ENCODE measurements around the gene S100B.
A peak's percentile ranks its signal among the peaks of the same experiment; 100 is the strongest.

Gene S100B

GRCh38 chr21:46555678-46556077 lies 49.2 kb downstream of the S100B start:
- Mint-ChIP-seq H3K4me1 (ENCODE audit: low read depth) (peaks cover 33% of the 10 kb centered on the region), H3K4me3 (no peak overlapping the region), H3K9me3 (no peaks in the 10 kb centered on the region), H3K36me3 (ENCODE audit: low read depth) (peaks cover 43% of the 10 kb centered on the region), H3K27me3 (ENCODE audit: low read depth) (no peaks in the 10 kb centered on the region), H3K27ac (peak overlapping the region; percentile 41)
- DNase-seq (ENCODE audit: low spot score), result peak; percentile 3

- Mint-ChIP-seq H3K27me3 (ENCODE audit: low read depth) (no peaks in the 10 kb centered on the region), H3K4me3 (no peak overlapping the region), H3K36me3 (ENCODE audit: low read depth) (peaks cover 46% of the 10 kb centered on the region), H3K27ac (no peak overlapping the region), H3K9me3 (no peaks in the 10 kb centered on the region), H3K4me1 (ENCODE audit: low read depth) (peaks cover 34% of the 10 kb centered on the region)
- DNase-seq (ENCODE audit: low spot score), result no peak
These were observed 49.7 kb downstream of the S100B start for GRCh38 chr21:46555225-46555617.

- H3K4me3 Mint-ChIP-seq, result no peak overlapping the region
- no peaks in the 10 kb centered on the region for H3K27me3 Mint-ChIP-seq (ENCODE audit: low read depth)
These were observed 50.3 kb downstream of the S100B start for GRCh38 chr21:46554431-46555224.

DNA sequence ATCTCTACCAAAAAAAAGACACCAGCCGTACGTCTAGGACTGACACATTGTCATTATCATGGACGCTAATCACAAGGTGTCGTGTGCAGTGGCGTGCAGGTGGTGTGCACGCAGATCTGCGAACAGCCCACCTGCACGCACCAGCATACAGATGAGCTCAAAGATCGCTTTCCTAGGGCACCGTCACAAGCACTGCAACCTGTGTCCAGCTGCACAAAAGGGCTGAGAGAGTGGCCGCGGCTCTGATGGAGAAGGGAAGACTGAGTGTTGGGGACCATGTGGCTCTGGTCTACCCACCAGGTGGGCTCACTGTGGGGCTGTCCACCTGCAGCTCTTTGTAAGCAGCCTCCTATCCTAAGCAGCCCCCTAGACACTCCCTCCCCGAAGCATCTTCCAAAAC lies 50.9 kb downstream of the S100B start:
- H3K4me3 Mint-ChIP-seq, result no peak overlapping the region
- H3K36me3 Mint-ChIP-seq (ENCODE audit: low read depth), result peaks cover 38% of the 10 kb centered on the region
- H3K4me1 Mint-ChIP-seq (ENCODE audit: low read depth), result peaks cover 23% of the 10 kb centered on the region
- H3K9me3 Mint-ChIP-seq, result no peaks in the 10 kb centered on the region
- peak; percentile 1 for DNase-seq (ENCODE audit: low spot score)
- H3K27me3 Mint-ChIP-seq (ENCODE audit: low read depth), result no peaks in the 10 kb centered on the region
- H3K27ac Mint-ChIP-seq, result no peak overlapping the region

More at GRCh38 chr21:46554431-46555224, 50.3 kb downstream of the S100B start:
- Mint-ChIP-seq H3K27ac (no peak overlapping the region), H3K9me3 (no peaks in the 10 kb centered on the region), H3K36me3 (ENCODE audit: low read depth) (peaks cover 42% of the 10 kb centered on the region), H3K4me1 (ENCODE audit: low read depth) (peaks cover 30% of the 10 kb centered on the region)
- peak; percentile 1 for DNase-seq (ENCODE audit: low spot score)

GRCh38 chr21:46552865-46553379 lies 52.0 kb downstream of the S100B start:
- no peak overlapping the region for H3K4me3 Mint-ChIP-seq
- DNase-seq (ENCODE audit: low spot score), result peak; percentile 2
- peaks cover 42% of the 10 kb centered on the region for H3K36me3 Mint-ChIP-seq (ENCODE audit: low read depth)
- peaks cover 23% of the 10 kb centered on the region for H3K4me1 Mint-ChIP-seq (ENCODE audit: low read depth)
- H3K9me3 Mint-ChIP-seq, result no peaks in the 10 kb centered on the region
- no peaks in the 10 kb centered on the region for H3K27me3 Mint-ChIP-seq (ENCODE audit: low read depth)
- H3K27ac Mint-ChIP-seq, result peak overlapping the region; percentile 74

GRCh38 chr21:46552274-46552673 lies 52.6 kb downstream of the S100B start:
- H3K9me3 Mint-ChIP-seq, result no peaks in the 10 kb centered on the region
- peak overlapping the region; percentile 50 for H3K4me3 Mint-ChIP-seq
- no peak for DNase-seq (ENCODE audit: low spot score)
- peak overlapping the region; percentile 74 for H3K27ac Mint-ChIP-seq
- no peaks in the 10 kb centered on the region for H3K27me3 Mint-ChIP-seq (ENCODE audit: low read depth)
- H3K36me3 Mint-ChIP-seq (ENCODE audit: low read depth), result peaks cover 45% of the 10 kb centered on the region
- H3K4me1 Mint-ChIP-seq (ENCODE audit: low read depth), result peaks cover 23% of the 10 kb centered on the region

DNA sequence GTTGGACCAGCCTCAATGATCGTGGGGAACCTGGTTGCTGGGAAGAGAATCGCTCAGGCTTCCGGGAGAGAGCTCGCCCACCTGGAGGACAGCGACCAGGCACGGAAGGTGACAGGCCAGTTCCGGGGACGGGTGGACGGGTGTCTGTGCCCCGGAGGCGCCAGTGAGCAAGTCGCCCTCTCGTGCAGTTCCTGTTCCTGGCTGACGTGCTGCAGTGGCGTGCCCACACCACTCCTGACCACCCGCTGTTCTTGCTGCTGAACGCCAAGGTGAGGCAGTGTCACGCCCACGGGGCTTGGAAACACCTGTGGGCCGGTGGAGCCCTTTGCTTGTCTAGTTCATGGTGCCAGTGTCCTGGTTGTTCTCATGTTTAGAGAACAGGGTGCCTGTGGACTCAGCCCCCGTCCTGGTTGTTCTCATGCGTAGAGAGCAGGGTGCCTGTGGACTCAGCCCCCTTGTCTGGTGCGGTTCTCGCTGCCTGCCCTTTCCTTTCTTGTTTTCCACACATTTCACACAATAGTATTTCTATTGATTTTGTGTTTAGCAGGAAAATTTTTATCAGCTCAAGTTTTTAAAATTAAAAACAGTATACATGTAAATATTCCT lies 53.1 kb downstream of the S100B start:
- H3K9me3 Mint-ChIP-seq, result no peaks in the 10 kb centered on the region
- peak overlapping the region; percentile 47 for H3K4me3 Mint-ChIP-seq
- peak overlapping the region; percentile 87 for H3K27ac Mint-ChIP-seq
- H3K36me3 Mint-ChIP-seq (ENCODE audit: low read depth), result peaks cover 47% of the 10 kb centered on the region
- peak; percentile 21 for DNase-seq (ENCODE audit: low spot score)
- H3K27me3 Mint-ChIP-seq (ENCODE audit: low read depth), result no peaks in the 10 kb centered on the region
- peaks cover 23% of the 10 kb centered on the region for H3K4me1 Mint-ChIP-seq (ENCODE audit: low read depth)

- H3K4me3 Mint-ChIP-seq, result peak overlapping the region; percentile 46
- no peaks in the 10 kb centered on the region for H3K27me3 Mint-ChIP-seq (ENCODE audit: low read depth)
- H3K4me1 Mint-ChIP-seq (ENCODE audit: low read depth), result peaks cover 23% of the 10 kb centered on the region
- H3K36me3 Mint-ChIP-seq (ENCODE audit: low read depth), result peaks cover 39% of the 10 kb centered on the region
- no peaks in the 10 kb centered on the region for H3K9me3 Mint-ChIP-seq
- peak overlapping the region; percentile 87 for H3K27ac Mint-ChIP-seq
- DNase-seq (ENCODE audit: low spot score), result no peak
These were observed 54.6 kb downstream of the S100B start for GRCh38 chr21:46550116-46550941.

DNA sequence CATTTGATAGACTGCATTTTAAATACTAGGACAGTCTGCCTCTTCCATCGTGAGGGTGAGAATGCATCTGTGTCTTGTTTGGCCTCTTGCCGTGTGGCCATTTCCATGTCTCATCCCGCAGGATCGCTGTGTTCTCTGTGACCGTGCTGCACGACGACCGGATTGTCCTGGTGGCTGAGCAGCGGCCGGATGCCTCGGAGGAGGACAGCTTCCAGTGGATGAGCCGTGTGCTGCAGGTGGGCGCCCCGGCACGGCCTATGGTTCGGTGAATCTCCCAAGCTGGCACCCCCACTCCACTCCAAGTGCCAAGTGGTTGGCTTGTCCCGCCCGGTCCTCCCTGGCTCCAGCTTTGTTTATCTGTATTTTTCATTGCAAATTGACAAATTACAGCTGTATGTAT lies 55.2 kb downstream of the S100B start:
- Mint-ChIP-seq H3K4me3 (no peak overlapping the region), H3K27me3 (ENCODE audit: low read depth) (no peaks in the 10 kb centered on the region), H3K4me1 (ENCODE audit: low read depth) (peaks cover 27% of the 10 kb centered on the region), H3K9me3 (no peaks in the 10 kb centered on the region), H3K36me3 (ENCODE audit: low read depth) (peaks cover 44% of the 10 kb centered on the region), H3K27ac (no peak overlapping the region)
- no peak for DNase-seq (ENCODE audit: low spot score)
